ENCODE measurements around the gene MFSD12.

- TF ChIP-seq CTCF (IDR thresholded peaks at IDR 0.05; ENCODE audit: low read depth, low read length) (no peak), POLR2A (IDR thresholded peaks at IDR 0.05; ENCODE audit: extremely low read depth, insufficient read length) (no peak)
Observed at GRCh38 chr19:3554254-3555083, 2.9 kb downstream of the MFSD12 start.
